GDM1 (cell line): ENCODE results near the gene DDX60.
"Not testable (repeated sequence)": the region's sequence is repeated elsewhere in the genome, so short reads cannot be mapped to it uniquely, and the experiment has no call there.

Experiments
- DNase-seq: peaks from one replicate; lab custom pipeline; 2025; lab: John Stamatoyannopoulos, UW

DDX60 gene

DNA sequence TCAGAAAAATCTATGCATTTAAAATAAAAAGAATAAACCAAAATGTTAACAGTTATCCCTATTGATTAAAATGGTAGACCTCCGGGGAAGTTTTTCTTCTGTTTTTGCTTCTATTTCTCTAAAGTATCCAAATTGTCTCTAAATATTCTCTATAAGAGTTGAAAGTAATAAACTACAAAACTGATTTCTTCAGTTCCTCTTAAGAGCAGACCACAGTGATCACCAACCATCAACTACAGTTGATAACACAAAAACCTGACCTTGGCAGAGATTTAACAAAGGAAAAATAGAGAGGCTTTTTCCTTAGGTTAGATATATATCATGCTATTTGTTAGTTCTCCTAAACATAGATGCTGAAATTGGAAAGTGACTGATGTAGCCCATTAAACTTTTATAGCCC is 27.3 kb downstream of the DDX60 start:
- DNase-seq: no peak

DNA sequence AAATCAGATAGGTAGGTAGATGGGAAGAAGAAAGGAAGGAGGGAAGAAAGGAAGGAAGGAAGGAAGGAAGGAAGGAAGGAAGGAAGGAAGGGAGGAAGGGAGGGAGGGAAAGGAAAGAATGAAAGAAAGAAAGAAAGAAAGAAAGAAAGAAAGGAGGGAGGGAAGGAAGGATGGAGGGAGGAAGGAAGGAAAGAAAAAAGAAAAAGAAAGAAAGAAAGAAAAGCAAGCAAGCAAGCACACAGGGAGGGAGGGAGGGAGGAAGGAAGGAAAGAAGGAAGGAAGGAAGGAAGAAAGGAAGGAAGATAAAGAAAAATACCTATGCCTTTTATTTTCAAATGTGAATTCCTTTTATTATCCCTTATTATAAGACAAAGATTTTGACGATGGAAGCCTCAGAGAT is 32.7 kb downstream of the DDX60 start:
- not testable (repeated sequence) for DNase-seq

DNA sequence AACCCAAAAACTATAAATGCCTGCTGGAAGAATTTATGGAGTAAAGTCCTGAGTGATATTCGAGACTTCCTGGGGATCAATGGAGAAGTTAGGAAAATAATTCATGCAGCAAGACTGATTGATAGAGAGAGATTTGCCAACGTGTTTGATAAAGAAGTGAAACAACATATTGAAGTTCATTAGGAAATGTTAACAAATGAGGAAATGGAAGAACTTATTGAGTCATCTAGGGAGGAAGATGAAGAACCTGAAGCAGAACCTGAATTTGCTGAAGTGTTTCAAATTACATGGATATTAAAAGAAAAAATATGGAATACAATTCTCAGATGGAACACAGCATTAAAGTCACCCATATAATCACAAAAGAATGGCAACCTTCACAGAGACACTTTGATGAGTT is 39.0 kb downstream of the DDX60 start:
- DNase-seq: no peak

DNA sequence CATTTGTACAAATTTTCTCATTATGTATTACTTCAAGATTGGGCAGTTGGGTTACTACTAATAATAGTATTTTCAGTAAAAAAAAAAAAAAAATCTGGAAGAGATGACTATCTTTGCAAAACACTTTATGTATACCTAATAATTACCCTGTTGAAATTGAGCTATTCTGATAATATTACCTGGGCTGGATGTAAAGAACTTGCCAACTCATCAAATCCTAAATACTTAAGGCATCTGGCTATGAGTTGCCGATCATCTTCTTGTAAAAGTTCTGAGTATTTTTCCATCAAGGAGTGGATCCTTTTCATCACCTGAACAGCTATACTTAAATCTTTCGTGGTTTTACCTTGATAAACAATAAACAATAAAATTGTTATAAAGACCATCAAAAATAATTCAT is 42.7 kb downstream of the DDX60 start:
- no peak for DNase-seq

DNA sequence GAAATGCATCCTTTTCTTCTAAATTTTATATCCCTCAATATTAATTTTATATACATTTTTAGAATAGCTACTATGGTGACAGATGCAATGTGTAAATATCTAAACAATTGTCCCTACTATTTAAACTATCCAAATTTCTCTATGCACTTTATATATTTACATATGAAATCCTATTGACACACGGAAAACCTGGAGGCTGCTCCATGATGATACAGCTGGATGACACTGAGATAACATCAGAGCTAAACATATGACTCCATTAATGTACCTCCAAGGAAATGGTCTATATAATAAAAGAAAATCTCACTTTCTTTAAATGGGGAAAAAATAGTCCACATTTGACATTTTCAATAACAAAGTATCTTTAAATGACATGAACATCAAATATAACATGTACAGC is 43.7 kb downstream of the DDX60 start:
- DNase-seq: no peak

DNA sequence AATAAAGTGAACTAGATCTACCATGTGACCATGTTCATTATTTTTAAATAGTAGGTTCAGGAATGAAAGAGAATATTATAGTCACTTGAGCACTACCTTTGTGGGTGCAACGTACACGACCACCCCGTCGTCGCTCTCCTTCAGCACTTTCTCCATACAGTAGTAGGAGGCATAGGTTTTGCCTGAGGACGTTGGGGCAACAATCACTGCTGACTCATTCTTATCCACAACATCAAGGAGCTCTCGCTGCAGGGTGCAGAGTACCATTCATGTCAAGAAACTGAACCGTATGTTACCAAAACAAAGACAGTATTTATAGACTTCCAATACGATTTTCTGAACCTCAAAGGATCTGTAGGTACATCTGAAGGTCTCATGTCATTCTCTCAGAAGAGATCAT is 44.7 kb downstream of the DDX60 start:
- DNase-seq: no peak

DNA sequence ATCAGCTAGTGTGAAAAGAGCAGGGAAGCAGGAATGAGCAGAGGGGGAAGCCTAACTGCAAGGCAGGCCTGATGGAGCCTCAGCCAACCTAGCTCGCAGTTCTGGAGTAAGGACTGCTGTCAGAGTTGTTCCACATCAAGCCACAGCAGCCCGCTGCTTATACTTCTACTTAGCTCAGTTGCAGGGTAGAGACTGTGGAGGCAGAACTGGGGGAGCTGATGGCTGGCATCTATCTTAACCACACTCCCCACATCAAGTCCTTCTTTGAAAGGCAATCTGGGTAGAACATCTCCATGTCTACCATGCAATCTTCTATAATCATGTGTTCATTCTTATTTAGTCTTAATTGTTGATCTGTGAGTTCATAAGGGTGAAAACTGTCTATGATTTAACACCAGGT is 46.1 kb downstream of the DDX60 start:
- no peak for DNase-seq

DNA sequence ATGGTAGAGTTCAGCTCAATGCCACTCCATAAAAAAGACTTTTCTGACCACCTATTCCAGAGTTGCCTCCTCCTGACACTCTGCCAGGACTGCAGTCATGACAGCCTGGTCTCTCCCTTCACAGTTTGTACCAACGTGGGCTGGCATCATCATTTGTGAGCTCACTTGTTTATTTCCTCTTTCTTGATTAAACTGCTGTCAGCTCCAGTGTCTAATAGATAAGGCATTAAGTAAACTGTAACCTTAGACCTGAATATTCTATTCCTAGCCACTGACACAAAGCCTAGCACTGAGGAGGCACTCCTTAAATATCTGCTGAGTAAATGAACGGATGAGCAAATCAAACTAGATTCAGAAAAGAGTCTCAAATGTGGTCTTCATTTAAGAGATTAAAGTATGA is 48.7 kb downstream of the DDX60 start:
- DNase-seq: no peak

DNA sequence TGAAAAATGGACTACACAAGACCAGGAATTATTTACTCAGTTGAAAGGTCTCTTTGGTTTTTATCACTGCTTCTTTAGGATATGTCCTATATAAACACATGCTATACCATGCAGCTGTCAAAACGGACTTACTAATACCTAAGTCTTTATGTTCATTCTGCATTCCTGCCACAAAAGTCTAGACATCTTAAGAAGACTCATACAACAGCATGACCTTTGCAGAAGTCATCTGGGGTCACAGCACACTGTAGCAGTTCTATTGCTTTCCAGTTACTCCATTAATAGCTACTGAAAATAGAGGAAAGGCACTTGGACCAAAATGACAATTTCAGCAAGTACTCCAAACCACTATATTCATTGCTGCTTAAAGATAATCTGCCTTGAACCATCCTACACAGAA is 53.2 kb downstream of the DDX60 start:
- DNase-seq: no peak

DNA sequence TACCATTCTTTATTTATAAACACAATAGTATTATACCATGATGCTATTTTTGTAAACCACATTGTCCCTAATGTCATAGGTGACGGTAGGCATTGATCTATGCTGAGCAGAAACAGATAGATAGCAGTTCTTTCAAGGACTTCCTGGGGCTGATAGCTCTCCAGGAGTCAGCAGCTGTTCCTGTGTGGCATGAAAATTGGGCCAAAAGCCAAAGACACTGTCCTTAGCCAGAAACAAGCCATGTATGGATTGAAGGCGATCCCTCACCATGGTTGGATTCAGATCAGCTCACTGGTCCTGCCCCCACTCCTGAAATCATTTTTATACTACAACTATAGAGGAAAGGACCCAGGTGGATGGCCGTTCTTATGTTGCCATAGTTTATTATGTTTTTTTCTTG is 53.6 kb downstream of the DDX60 start:
- DNase-seq: no peak

DNA sequence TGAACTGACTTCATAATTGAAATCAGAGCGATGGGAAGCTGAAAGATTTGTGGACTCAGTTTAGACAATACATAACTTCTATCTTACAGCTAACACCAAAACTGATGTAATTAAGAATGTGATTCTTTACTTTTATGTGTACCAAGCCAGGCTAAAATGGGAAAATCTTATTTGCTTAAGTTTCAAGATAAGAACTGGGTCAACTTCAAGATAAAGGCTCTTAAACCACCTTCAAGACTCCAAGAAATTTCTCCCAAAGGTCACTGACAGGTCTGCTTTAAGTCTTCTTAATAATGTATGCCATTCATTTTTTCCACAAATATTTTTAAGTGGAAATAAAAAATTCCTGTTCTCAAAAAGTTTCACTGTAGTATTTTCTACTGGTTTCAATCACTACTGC is 55.5 kb downstream of the DDX60 start:
- DNase-seq: no peak

DNA sequence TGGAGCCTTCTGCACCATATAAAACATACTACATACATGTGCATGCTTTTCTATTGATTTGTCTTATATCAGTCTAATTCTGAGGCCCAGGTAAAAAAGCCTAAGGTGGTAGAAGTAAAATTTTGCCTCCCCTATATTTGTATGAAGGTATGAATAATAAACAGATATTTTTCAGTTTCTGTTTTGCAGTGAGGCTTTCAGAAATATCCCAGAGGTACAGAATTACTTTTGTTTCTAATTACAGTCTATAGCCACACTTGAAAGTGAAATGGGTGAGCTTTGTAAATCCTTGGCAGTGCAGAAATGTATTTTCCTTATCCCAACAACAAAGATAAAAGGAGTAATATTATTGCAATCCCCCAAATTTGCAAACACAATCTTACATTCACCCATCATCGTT is 59.5 kb downstream of the DDX60 start:
- no peak for DNase-seq

DNA sequence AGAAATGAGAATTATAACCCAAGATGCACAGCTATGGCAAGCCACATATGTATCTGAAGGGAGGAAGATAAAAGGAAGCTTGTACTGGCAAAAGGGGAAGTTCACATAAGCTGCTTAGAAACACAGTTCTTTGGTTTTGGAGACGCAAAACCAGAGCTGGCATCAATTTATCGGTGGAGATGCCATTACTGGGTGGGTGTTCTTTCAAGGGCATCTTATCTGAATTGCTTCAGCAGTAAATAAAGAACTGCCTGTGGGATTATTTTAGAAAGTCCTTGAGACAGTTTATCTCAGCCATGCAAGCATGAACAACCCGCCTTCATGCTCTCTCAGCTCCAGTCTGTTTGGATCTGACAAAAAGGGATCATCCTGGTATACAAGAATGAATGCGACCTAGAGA is 60.8 kb downstream of the DDX60 start:
- peak; percentile 44 for DNase-seq

DNA sequence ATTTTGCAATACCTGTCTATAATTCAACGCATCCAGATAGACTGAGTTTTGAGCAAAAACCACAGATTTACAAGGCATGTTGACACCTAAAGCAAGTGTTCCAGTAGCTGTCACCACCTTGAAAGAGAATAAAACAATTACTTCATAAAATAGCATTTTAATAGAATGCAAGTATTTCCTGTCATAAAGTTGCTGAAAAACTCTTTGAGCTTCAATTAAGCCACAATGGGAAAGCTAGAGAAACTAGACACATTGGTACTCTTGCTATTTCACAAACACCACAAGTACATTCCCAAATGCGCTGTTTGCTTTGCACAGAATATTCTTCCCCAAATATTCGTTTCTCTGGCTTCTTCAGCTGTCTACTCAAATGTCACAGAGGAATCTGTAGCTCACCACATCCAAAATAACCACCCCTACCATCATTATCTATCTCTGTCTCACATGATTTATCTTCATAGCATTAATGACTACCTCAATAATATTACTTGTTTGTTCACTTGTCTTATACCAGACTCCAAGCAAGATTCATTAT is 70.3 kb downstream of the DDX60 start:
- no peak for DNase-seq

DNA sequence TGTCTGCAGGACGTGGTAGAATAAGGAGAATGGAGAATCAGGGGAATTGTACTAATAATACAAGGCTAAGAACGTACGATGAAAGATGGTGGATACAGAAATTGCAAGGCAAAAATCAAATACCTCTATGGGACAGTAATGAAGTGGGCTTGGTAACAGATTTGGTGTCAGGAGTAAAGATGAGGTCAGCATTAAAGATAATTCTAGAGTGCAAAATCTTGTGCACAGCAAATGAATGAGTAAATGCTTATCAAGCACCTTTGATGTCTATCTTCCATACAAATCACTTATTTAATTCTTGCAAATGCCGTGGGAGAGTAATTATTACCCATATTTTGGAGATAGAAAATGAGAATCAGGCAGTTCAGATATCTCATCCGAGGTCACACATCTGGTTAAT is 70.9 kb downstream of the DDX60 start:
- DNase-seq: no peak

DNA sequence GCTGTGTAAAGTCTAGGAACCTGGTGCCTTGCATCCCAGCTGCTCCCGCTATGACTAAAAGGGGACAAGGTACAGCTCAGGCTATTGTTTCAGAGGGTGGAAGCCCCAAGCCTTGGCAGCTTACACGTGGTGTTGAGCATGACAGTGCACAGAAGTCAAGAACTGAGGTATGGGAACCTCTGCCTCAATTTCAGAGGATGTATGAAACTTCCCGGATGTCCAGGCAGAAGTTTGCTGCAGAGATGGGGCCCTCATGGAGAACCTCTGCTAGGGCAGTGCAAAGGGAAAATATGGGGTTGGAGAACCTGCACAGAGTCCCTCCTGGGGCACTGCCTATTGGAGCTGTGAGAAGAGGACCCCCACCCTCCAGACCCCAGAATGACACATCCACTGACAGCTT is 76.6 kb downstream of the DDX60 start:
- DNase-seq: no peak

DNA sequence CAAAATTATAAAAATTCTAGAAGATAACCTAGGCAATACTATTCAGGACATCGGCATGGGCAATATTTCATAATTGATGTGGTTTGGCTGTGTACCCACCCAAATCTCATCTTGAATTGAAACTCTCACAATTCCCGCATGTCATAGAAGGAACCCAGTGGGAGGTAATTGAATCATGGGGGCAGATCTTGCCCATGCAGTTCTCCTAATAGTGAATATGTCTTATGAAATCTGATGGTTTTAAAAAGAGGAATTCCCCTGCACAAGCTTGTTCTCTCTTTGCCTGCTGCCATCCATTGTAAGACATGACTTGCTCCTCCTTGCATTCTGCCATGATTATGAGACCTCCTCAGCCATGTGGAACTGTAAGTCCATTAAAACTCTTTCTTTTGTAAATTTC is 77.7 kb downstream of the DDX60 start:
- DNase-seq: no peak

DNA sequence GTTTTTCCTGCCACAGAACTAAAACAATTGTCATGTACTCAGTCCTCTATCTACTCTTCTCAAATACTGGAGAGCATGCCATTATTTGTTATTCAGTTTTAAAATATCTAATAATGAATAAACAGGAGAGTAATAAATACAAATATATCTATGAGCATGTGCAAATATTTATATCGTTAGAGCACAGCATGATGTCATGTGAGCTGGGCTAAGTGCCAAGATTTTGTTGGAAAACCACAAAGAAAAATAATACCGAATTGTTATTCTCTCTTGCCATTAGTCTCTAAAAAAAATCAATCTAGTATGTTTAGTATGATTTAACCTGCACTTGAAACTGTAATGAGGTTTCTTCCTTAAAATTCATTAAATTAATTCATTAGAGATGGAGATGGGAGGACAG is 97.3 kb downstream of the DDX60 start:
- DNase-seq: no peak

DNA sequence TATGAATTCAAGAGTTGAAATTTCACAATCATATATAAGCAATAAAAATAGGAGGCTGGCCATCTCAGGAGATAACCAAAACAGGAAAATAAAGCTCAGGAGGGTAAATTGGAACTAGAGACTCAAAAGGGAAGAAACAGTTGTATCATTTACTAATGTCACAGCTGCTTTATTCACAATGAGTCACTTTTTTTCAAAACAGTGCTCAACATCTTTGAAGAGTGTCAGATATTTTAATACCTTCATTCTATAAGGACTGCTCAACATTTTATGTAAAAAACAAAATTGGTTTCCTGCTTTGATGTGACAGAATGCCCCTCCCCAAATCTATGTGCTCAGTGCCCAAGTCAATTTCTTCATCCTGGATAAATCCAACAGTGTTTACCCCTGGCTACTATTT is 97.7 kb downstream of the DDX60 start:
- DNase-seq: no peak

DNA sequence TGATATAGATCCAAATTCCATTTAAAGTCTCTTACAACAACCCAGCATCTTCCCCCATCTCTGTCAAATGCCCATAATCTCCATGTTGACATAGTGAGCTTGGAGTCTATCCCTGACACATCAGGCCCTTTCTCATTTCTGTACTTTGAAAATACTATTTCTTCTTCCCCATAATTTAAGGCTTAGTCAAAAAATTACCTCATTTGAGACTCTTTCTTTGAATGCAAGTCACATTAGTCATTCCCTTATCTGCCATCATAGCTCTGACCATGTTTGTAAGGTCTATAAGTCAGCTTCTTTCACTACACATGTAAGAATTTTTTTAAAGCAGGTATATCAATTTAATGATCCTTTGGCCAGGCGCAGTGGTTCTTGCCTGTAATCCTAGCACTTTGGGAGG is 99.9 kb downstream of the DDX60 start:
- no peak for DNase-seq

DNA sequence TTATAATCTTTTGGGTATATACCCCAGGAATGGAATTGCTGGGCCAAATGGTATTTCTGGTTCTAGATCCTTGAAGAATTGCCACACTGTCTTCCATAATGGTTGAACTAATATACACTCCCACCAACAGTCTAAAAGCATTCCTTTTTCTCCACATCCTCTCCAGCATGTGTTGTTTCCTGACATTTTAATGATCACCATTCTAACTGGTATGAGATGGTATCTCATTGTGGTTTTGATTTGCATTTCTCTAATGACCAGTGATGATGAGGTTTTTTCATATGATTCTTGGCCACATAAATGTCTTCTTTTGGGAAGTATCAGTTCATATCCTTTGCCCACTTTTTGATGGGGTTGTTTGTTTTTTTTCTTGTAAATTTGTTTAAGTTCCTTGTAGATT is 105.0 kb downstream of the DDX60 start:
- DNase-seq: not testable (repeated sequence)

DNA sequence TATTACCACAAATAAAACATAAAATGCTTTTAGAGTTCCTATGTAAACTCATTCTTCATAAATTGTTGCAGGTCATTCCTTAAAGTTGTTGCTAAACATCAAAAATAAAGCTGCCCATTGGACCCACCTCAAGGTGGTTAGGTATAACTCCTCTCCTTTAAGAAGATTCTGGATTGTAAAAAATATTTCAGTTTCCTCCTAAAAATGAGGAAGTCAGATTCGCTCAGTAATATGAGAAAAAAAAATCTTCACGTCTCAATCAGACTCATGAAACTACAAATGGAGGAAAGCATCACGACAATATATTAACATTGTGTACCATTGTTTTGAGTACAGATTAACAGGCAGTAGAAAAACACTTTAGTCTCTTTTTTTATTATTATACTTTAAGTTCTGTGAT is 105.9 kb downstream of the DDX60 start:
- no peak for DNase-seq

DNA sequence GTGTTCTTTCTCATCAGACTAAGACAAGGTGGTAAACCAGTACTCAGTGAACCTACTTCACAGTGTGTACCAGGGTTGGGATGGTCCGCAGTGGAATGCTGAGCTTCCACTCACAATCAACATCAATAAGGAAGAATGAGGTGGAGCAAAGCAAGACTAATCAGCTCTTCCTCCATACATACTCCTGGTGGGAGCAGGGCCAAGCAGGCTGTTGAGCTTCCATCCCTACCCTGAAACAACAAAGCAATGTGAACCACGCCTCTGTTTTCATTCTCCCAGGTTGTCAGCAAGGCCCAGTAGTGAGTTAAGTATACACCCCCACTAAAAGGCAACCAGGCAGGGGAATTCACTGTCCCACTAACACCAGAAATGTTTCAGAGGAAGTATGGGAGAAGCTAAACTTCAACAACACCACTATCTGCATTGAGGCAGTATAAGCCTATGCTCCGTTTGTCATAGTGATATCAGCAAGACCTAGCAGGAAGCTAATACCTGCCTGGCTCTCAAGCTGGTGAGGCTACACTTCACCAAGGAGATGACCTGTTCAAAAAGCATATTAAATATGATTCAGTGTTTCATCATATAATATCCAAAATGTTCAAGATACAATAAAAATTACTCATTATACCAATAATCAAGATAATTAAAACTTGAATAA is 109.5 kb downstream of the DDX60 start:
- DNase-seq: no peak

DNA sequence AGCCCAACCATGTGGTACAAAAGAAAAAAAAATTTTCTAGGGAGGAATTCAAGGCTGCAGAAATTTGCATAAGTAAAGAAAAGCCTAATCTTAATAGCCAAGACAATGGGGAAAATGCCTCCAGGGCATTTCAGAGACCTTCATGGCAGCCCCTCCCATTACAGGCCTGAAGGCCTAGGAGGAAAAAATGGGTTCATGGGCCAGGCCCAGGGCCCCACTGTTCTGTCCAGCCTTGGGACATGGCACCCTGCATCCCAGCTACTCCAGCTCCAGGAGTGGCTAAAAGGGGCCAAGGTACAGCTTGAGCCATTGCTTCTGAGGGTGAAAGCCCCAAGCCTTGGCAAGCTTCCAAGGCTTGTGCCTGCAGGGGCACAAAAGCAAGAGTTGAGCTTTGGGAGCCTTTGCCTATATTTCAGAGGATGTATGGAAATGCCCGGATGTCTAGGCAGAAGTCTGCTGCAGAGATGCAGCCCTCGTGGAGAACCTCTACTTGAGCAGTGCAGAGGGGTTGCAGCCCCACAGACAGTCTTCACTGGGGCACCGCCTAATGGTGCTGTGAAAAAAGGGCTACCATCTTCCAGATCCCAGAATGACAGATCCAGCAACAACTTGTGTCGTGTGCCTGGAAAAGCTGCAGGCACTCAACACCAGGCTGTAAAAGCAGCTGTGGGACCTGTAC is 115.2 kb downstream of the DDX60 start:
- no peak for DNase-seq
